HepG2 (cell line): ENCODE data around the gene KLHL21. TPM values are rescaled to one million over a fixed set of nuclear protein-coding genes. Genes with fewer than 3 reads are reported as not detected.

Experiments
- CERS6 ChIP-seq: sonication (generic); formaldehyde crosslinking; IDR thresholded peaks from 2 replicates; pipeline ENCODE4 v1.5.0; 2020; ENCODE audit warnings: missing genetic modification reagents
- DRAP1 ChIP-seq: IDR thresholded peaks from 2 replicates; pipeline ENCODE4 v1.6.1; 2016; ENCODE audit warnings: missing genetic modification reagents, missing compliant biosample characterization
- HNRNPK ChIP-seq: fragments of 200-400 bp; formaldehyde crosslinking; IDR thresholded peaks from 2 replicates; pipeline ENCODE4 v1.6.1; 2018; ENCODE audit warnings: low read length, low read depth, moderate library complexity, mild to moderate bottlenecking; ENCODE audit not compliant: poor library complexity, severe bottlenecking
- MTERF4 ChIP-seq: sonication (generic); formaldehyde crosslinking; IDR thresholded peaks from 2 replicates; pipeline ENCODE4 v1.8.0; 2023; ENCODE audit warnings: mild to moderate bottlenecking, missing genetic modification reagents
- PRMT3 ChIP-seq: sonication (generic); formaldehyde crosslinking; IDR thresholded peaks from 2 replicates; pipeline ENCODE4 v1.8.1; 2022; ENCODE audit warnings: low read depth, mild to moderate bottlenecking, moderate library complexity, missing genetic modification reagents, borderline replicate concordance
- SMC3 ChIP-seq: IDR thresholded peaks from 2 replicates; pipeline ENCODE4 v1.6.1; 2011; ENCODE audit warnings: low read length, improper control_type of control experiment
- SOX13 ChIP-seq, 3 experiments: fragments of 450-650 bp in 1 of 3; sonication (generic) in 1 of 3; formaldehyde crosslinking in 1 of 3; IDR thresholded peaks in 2 of 3; conservative IDR thresholded peaks in 1 of 3; 2 replicates each; pipeline versions ENCODE4 v1.5.0 to v1.6.1; 2016 to 2020; ENCODE audit warnings: antibody characterized with exemption in 1 of 3, mild to moderate bottlenecking in 1 of 3, missing compliant biosample characterization in 1 of 3, missing genetic modification reagents in 1 of 3, moderate library complexity in 1 of 3
- SP5 ChIP-seq: IDR thresholded peaks from 2 replicates; pipeline ENCODE4 v1.6.1; 2016; ENCODE audit warnings: low read depth, borderline replicate concordance
- ZNF446 ChIP-seq: sonication (generic); formaldehyde crosslinking; IDR thresholded peaks from 2 replicates; pipeline ENCODE4 v1.5.0; 2020; ENCODE audit warnings: mild to moderate bottlenecking, missing genetic modification reagents
- ZNF510 ChIP-seq: sonication (generic); formaldehyde crosslinking; IDR thresholded peaks from 2 replicates; pipeline ENCODE4 v1.4.0; 2020; ENCODE audit warnings: low read depth, mild to moderate bottlenecking, missing genetic modification reagents
- ZNF607 ChIP-seq: sonication (generic); formaldehyde crosslinking; IDR thresholded peaks from 2 replicates; pipeline ENCODE4 v1.5.1; 2020; ENCODE audit warnings: missing genetic modification reagents, mild to moderate bottlenecking, borderline replicate concordance
- ZNF747 ChIP-seq: sonication (generic); formaldehyde crosslinking; IDR thresholded peaks from 2 replicates; pipeline ENCODE4 v1.8.1; 2023; ENCODE audit warnings: missing genetic modification reagents, mild to moderate bottlenecking, borderline replicate concordance
- ZNF83 ChIP-seq: sonication (generic); formaldehyde crosslinking; IDR thresholded peaks from 2 replicates; pipeline ENCODE4 v1.4.0; 2020; ENCODE audit warnings: missing genetic modification reagents, mild to moderate bottlenecking, borderline replicate concordance
- polyA plus RNA-seq, 8 experiments: library from polyadenylated mRNA; depleted of rRNA in 3 of 8; stranded (reverse) in 7 of 8; unstranded in 1 of 8; fragments of >200 nt; fragmentation: Illumina TruSeq in 4 of 8; extraction: Trizol in 4 of 8; gene quantifications; 2 replicates each; pipeline versions ENCODE4 v1.2.1 to v1.2.3, GENCODE V29; 2011 to 2016; ENCODE audit warnings: low read depth in 4 of 8, missing spikeins in 1 of 8, mixed read lengths in 1 of 8; ENCODE audit not compliant: insufficient read depth in 1 of 8
- total RNA-seq, 5 experiments: library from RNA; depleted of rRNA; stranded (reverse); fragments of >200 nt; fragmentation: Illumina TruSeq; extraction: Trizol; gene quantifications; 2 replicates each; pipeline ENCODE4 v1.2.3, GENCODE V29; 2016; ENCODE audit warnings: low read depth in 1 of 5
- TF ChIP-seq, protein P1 (sequence below): sonication (generic); formaldehyde crosslinking; conservative IDR thresholded peaks from 2 replicates; pipeline ENCODE4 v1.8.0; 2022; ENCODE audit warnings: mild to moderate bottlenecking, moderate library complexity, missing genetic modification reagents
- TF ChIP-seq, protein P2 (sequence below): sonication (generic); formaldehyde crosslinking; IDR thresholded peaks from 2 replicates; pipeline ENCODE4 v1.4.0; 2020; ENCODE audit warnings: mild to moderate bottlenecking, missing genetic modification reagents, borderline replicate concordance
- TF ChIP-seq, protein P3 (sequence below), 2 experiments: fragments of 450-650 bp in 1 of 2; sonication (generic) in 1 of 2; formaldehyde crosslinking; IDR thresholded peaks; 2 replicates each; pipeline versions ENCODE4 v1.5.0 to v1.8.0; 2020 to 2022; ENCODE audit warnings: mild to moderate bottlenecking in 1 of 2, missing genetic modification reagents in 1 of 2

Gene KLHL21
- total and polyA plus RNA-seq, 2 of the 13 experiments (the other 11 are each of a cell fraction or from before 2014, with no cell fraction given): 14.8 to 25.0 TPM

GRCh38 chr1:6613361-6614018 is 10.8 kb upstream of the KLHL21 start, which contains the start of gene PHF13 (continued):
- TF ChIP-seq, protein P1, sequence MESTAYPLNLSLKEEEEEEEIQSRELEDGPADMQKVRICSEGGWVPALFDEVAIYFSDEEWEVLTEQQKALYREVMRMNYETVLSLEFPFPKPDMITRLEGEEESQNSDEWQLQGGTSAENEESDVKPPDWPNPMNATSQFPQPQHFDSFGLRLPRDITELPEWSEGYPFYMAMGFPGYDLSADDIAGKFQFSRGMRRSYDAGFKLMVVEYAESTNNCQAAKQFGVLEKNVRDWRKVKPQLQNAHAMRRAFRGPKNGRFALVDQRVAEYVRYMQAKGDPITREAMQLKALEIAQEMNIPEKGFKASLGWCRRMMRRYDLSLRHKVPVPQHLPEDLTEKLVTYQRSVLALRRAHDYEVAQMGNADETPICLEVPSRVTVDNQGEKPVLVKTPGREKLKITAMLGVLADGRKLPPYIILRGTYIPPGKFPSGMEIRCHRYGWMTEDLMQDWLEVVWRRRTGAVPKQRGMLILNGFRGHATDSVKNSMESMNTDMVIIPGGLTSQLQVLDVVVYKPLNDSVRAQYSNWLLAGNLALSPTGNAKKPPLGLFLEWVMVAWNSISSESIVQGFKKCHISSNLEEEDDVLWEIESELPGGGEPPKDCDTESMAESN: peak; percentile 82
- TF ChIP-seq CERS6 (CRISPR knock-in tag) (no peak), ZNF83 (no peak), ZNF747 (CRISPR knock-in tag) (0 out of 2 replicates have a peak, but pooled peaks have one; percentile 19), HNRNPK (peak; percentile 69), PRMT3 (no peak), SOX13 (IDR thresholded peaks at IDR 0.05) (no peak), SOX13 (CRISPR knock-in tag; conservative IDR thresholded peaks at IDR 0.05 in 1 of 2, IDR thresholded peaks at IDR 0.05 in 1 of 2) (no peak), DRAP1 (0 out of 2 replicates have a peak, but pooled peaks have one; percentile 34), ZNF510 (no peak), SP5 (CRISPR knock-in tag) (peak; percentile 70), ZNF607 (CRISPR knock-in tag) (peak; percentile 83; the same call in 1 of the 2 replicates), ZNF446 (no peak), MTERF4 (CRISPR knock-in tag) (no peak), SMC3 (no peak)
- TF ChIP-seq, protein P2, sequence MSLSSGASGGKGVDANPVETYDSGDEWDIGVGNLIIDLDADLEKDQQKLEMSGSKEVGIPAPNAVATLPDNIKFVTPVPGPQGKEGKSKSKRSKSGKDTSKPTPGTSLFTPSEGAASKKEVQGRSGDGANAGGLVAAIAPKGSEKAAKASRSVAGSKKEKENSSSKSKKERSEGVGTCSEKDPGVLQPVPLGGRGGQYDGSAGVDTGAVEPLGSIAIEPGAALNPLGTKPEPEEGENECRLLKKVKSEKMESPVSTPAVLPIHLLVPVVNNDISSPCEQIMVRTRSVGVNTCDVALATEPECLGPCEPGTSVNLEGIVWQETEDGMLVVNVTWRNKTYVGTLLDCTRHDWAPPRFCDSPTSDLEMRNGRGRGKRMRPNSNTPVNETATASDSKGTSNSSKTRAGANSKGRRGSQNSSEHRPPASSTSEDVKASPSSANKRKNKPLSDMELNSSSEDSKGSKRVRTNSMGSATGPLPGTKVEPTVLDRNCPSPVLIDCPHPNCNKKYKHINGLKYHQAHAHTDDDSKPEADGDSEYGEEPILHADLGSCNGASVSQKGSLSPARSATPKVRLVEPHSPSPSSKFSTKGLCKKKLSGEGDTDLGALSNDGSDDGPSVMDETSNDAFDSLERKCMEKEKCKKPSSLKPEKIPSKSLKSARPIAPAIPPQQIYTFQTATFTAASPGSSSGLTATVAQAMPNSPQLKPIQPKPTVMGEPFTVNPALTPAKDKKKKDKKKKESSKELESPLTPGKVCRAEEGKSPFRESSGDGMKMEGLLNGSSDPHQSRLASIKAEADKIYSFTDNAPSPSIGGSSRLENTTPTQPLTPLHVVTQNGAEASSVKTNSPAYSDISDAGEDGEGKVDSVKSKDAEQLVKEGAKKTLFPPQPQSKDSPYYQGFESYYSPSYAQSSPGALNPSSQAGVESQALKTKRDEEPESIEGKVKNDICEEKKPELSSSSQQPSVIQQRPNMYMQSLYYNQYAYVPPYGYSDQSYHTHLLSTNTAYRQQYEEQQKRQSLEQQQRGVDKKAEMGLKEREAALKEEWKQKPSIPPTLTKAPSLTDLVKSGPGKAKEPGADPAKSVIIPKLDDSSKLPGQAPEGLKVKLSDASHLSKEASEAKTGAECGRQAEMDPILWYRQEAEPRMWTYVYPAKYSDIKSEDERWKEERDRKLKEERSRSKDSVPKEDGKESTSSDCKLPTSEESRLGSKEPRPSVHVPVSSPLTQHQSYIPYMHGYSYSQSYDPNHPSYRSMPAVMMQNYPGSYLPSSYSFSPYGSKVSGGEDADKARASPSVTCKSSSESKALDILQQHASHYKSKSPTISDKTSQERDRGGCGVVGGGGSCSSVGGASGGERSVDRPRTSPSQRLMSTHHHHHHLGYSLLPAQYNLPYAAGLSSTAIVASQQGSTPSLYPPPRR (CRISPR knock-in tag): no peak
- TF ChIP-seq, protein P3, sequence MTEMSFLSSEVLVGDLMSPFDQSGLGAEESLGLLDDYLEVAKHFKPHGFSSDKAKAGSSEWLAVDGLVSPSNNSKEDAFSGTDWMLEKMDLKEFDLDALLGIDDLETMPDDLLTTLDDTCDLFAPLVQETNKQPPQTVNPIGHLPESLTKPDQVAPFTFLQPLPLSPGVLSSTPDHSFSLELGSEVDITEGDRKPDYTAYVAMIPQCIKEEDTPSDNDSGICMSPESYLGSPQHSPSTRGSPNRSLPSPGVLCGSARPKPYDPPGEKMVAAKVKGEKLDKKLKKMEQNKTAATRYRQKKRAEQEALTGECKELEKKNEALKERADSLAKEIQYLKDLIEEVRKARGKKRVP (CRISPR knock-in tag; IDR thresholded peaks at IDR 0.05): no peak
